ENCODE measurements around the gene TSG101.

DNA sequence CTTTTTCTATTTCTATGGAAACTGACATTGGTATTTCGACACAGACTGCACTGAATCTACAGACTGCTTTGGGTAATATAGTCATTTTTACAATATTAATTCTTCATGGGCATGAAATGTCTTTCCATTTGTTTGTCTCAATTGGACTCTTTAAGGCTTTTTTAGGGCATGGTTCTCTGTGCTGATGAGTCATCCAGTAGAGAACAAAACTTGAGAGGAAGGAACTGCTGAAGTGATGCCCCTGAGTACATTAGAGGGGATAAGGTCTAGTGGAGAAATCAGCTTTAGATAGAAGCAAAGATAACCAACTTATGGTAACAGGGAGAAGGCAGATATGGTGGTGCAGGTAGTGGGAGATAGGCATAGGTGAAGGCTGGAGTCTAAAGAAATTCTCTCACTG is 25.1 kb downstream of the TSG101 start:
- TF ChIP-seq, protein P1, sequence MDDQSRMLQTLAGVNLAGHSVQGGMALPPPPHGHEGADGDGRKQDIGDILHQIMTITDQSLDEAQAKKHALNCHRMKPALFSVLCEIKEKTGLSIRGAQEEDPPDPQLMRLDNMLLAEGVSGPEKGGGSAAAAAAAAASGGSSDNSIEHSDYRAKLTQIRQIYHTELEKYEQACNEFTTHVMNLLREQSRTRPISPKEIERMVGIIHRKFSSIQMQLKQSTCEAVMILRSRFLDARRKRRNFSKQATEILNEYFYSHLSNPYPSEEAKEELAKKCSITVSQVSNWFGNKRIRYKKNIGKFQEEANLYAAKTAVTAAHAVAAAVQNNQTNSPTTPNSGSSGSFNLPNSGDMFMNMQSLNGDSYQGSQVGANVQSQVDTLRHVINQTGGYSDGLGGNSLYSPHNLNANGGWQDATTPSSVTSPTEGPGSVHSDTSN (CRISPR knock-in tag; IDR thresholded peaks at IDR 0.05): no peak
- TF ChIP-seq ZFP37 (tag by site-specific recombination; IDR thresholded peaks at IDR 0.05): no peak
